LNCAP (cell line): ENCODE results near the gene AOAH.

Experiments used
- TF ChIP-seq, protein P1 (sequence below): fragments of 450-650 bp; IDR thresholded peaks from 2 replicates; pipeline ENCODE4 v1.5.1; 2017; ENCODE audit warnings: mild to moderate bottlenecking

AOAH gene

DNA sequence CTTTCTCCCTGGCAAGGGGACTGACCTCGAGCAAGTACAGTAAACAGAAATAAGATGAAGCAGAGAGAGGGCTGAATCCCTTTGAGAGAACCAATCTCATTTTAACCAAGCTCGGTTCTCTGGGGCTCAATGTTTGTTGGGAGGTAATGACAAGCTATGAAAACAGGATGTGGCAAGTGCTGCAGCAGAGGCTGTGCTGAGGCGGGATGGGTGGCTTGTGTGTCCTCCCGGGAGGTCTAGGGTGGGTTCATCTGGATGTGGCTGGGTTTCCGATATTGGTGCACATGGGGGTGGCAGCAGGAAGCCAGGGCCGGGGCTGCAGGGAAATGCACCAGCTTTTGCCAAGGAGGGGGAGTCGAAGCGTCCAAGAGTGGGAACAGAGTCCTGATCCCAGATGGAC lies 84.5 kb downstream of the AOAH start:
- TF ChIP-seq, protein P1, sequence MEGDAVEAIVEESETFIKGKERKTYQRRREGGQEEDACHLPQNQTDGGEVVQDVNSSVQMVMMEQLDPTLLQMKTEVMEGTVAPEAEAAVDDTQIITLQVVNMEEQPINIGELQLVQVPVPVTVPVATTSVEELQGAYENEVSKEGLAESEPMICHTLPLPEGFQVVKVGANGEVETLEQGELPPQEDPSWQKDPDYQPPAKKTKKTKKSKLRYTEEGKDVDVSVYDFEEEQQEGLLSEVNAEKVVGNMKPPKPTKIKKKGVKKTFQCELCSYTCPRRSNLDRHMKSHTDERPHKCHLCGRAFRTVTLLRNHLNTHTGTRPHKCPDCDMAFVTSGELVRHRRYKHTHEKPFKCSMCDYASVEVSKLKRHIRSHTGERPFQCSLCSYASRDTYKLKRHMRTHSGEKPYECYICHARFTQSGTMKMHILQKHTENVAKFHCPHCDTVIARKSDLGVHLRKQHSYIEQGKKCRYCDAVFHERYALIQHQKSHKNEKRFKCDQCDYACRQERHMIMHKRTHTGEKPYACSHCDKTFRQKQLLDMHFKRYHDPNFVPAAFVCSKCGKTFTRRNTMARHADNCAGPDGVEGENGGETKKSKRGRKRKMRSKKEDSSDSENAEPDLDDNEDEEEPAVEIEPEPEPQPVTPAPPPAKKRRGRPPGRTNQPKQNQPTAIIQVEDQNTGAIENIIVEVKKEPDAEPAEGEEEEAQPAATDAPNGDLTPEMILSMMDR = no peak

DNA sequence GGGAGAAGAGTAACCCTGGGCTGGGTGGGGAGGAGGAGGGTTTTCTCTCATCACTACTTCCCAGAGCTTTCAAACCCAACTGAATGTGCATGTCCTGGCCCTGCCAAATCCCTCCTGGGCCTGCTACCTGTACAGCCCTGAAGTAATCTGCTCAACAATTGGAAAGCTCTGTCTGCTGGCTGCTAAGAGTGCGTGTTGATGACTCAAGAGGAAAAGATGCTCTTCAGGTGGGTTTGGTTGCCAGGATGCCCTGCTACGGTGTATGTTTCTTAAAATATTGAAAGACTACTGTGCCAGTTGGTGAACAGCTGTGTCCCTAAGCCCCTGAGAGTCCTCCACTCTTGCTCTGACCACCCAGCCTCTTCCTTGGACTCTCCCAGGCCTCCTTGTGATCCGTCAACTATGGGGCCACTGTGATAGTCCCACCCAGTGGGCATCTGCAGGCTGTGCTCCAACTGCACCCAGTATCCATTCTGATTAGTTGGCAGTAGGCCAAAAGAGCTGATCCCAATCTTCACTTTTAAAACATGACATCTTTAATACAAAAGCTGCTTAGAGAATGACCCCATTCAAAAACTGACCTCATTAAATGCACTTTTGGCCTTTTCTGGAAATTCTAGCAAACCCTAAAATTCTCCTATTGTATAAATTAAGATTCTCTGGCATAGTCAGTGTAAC lies 85.6 kb downstream of the AOAH start:
- TF ChIP-seq, protein P1 = no peak

DNA sequence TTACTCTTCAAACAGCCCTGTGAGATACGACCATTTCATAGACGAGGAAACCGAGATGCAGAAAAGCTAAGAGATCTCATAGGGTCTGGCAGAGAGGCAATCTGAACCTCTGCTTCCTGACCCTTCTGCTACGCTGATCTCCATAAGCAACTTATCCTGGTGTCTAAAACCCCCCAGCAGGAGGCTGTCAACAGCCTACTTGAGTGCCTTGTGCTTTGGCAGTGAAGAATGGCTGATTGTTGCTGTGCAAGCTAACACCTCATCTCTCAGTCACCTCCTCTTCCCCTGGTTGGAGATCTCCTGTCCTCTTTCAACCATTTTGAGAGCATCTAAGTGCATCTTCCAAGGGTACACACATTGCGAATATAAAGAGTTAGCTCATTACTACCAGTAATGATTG lies 86.2 kb downstream of the AOAH start:
- TF ChIP-seq, protein P1 = no peak

DNA sequence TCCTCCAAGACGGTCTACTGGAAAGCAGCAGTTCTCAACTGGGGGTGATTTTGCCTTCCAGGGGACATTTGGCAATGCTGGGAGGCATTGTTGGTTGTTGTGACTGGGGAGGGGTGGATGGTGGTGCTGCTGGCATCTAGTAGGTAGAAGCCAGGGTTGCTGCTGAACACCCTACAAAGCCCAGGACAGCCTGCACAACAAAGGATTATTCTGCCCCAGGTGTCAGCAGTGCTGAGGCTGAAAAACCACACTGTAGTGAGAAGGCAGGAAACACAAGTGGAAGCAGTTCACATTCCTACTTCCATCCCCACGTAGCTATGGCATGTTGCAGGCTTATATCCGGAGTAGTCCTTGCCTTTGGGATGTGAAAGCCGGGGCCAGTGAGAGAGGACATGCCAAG lies 86.9 kb downstream of the AOAH start:
- TF ChIP-seq, protein P1 = no peak

DNA sequence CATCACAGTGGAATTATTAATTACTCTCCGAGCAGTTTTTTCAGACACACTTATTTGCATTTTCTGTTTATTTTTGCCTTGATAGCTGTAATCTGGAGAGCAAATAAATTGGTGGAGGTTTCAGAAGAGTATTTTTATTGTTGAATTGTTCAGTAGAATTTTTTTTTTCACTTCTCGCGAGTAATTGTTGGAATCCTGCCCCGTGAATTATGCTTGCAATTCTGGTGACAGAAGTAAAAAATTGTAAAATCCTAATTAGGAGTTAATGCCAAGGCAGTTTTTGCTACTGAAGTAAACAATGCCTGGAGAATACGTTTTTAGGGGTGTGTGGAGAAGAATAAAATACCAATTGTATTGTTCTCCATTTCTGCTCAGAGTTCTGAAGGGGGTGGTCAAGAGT lies 88.2 kb downstream of the AOAH start:
- TF ChIP-seq, protein P1 = no peak

DNA sequence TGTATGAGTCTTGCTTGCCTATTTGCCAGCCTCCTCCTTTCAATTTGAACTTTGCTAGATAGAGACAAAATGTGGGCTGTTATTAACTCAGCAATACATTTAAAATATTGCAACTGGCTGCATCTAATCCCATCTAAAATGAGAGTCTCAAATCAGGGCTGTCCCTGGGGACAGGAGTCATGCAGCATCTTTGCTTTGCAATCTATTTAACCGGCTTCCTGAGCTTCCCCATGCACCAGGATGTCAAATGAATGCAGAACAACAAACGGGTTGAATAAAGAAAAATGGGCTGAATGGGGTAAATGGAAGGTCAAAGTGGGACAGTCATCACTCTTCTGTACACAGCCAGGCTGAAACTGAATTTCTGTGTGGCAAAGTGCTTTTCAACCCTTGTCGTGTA lies 89.2 kb downstream of the AOAH start:
- TF ChIP-seq, protein P1 = no peak

DNA sequence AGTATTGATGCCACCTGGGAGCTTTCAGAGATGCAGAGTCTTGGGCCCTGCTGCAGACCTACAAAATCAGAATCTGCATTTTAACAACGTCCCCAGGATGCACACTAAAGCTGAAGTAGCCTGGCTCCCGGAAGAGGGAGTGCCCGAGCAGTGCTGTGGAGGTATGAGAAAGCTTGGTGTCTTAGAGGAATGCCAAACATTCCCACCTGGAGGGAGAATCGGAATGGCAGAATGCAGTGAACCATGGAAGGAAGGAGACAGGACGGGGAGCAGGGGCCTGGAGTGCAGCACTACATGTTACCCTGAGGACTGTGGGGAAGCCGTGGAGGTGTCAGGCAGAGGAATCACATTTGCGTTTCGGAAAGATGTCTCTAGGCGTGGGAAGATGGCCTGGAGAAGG lies 90.9 kb downstream of the AOAH start:
- TF ChIP-seq, protein P1 = no peak

DNA sequence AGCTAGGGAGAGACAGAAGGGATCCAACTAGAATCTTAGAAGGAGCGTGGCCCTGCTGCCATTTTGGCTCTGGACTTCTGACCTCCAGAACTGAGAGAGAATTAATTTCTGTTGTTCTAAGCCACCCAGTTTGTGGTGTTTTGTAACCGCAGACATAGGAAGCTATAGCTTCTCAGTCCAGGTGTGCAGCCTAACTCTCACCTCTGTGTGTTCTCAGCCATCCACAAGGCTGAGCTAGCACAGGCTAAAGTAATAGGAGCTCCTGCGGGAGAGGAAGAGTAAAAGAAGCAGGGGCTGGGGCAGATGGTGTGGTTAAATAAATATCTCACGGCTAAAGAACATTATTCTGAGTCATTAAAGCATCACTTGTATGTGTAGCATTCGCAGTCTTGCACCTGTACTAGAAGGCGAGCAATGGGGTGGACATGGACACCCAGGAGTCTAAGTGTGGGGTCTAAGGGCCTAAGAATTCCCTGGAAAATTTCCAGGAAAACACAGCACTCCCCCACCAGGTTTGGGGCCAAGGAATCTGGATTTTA lies 94.1 kb downstream of the AOAH start:
- TF ChIP-seq, protein P1 = no peak
